Body of pancreas (tissue), 4 donors: ENCODE results near the gene SERTAD1.

ENCODE experiments used
- CTCF ChIP-seq, 7 experiments: fragments of 450-650 bp in 4 of 7; fragments of 200-600 bp in 3 of 7; sonication (generic) in 3 of 7; IDR thresholded peaks; one replicate each; pipeline ENCODE4 v1.5.1; 2016 to 2019; ENCODE audit warnings: antibody characterized with exemption in 7 of 7
- POLR2A ChIP-seq, 3 donors: fragments of 450-650 bp; IDR thresholded peaks; one replicate each; pipeline ENCODE4 v1.6.1; 2016; ENCODE audit warnings: antibody characterized with exemption in 3 of 3, mild to moderate bottlenecking in 2 of 3

GRCh38 chr19:40420766-40421765, 4.7 kb downstream of the SERTAD1 start:
- TF ChIP-seq CTCF (IDR thresholded peaks at IDR 0.05) (peak; percentile 88 to 98 (median 94)), POLR2A (IDR thresholded peaks at IDR 0.05) (peak; percentile 92 to 98 (median 95))
